Activated CD8-positive, alpha-beta T cell treated with anti-CD3 and anti-CD28 coated beads, Interleukin-2, amount 10 ng/mL, durations not matched to agents 7 days and 5 days (primary cell): ENCODE data around the gene CHST11. TPM values are rescaled to one million over a fixed set of nuclear protein-coding genes. Genes with fewer than 3 reads are reported as not detected.
A peak's percentile ranks its signal among the peaks of the same experiment; 100 is the strongest.

Experiments
- ATAC-seq: fragments of 150-1000 bp; cut with Tn5 transposase; one replicate; pipeline ENCODE4 v1.10.0; 2021; ENCODE audit warnings: moderate library complexity
- CTCF ChIA-PET: fragments of 350-600 bp; sonication (Branson Sonifier 250); formaldehyde crosslinking; loops from one replicate; lab custom pipeline; 2021; ENCODE audit warnings: antibody characterized with exemption; lab: Charles Lee
- POLR2A ChIA-PET: fragments of 350-600 bp; sonication (Branson Sonifier 250); formaldehyde crosslinking; loops from one replicate; lab custom pipeline; 2021; ENCODE audit warnings: antibody characterized with exemption; lab: Charles Lee
- DNase-seq: peaks from one replicate; pipeline ENCODE4 v3.0.0-alpha.2; 2020
- H3K27ac Mint-ChIP-seq: one replicate; pipeline ENCODE4 v1.8.0; 2021; ENCODE audit warnings: mild to moderate bottlenecking, mixed read lengths
- H3K27me3 Mint-ChIP-seq: one replicate; pipeline ENCODE4 v1.8.0; 2021; ENCODE audit warnings: low read depth, mixed read lengths
- H3K36me3 Mint-ChIP-seq: one replicate; pipeline ENCODE4 v1.8.0; 2021; ENCODE audit warnings: low read depth, mixed read lengths
- H3K4me1 Mint-ChIP-seq: one replicate; pipeline ENCODE4 v1.8.0; 2021; ENCODE audit warnings: low read depth, mixed read lengths
- H3K4me3 Mint-ChIP-seq: one replicate; pipeline ENCODE4 v1.8.0; 2021; ENCODE audit warnings: mild to moderate bottlenecking, mixed read lengths
- H3K9me3 Mint-ChIP-seq: one replicate; pipeline ENCODE4 v1.8.0; 2022; ENCODE audit warnings: mixed read lengths; ENCODE audit not compliant: insufficient read depth
- total RNA-seq, 2 experiments: library from RNA; stranded (reverse); gene quantifications; one replicate each; pipeline ENCODE4 v1.2.3, GENCODE V29; 2021

The CHST11 gene
- total RNA-seq, 2 experiments from 2014 or later = 82.1 to 85.2 TPM

- no peak for DNase-seq
- Mint-ChIP-seq H3K4me3 (no peak overlapping the region), H3K4me1 (peaks cover 95% of the 10 kb centered on the region), H3K27ac (peak overlapping the region; percentile 72), H3K27me3 (no peaks in the 10 kb centered on the region), H3K9me3 (no peaks in the 10 kb centered on the region), H3K36me3 (peaks cover 79% of the 10 kb centered on the region)
- no peak for ATAC-seq
- ChIA-PET POLR2A (interaction anchor here (1.5 kb wide), 1 partner anchor 27 kb away, joined by 4 read pairs; the partner anchor contains the start of gene CHST11), CTCF (interaction anchor here (1.5 to 2.3 kb wide), 2 partner anchors 26 to 102 kb away, joined by 4 to 6 read pairs; no protein-coding TSS in a partner anchor)
Observed at GRCh38 chr12:104484079-104484478, 27.3 kb downstream of the CHST11 start.

GRCh38 chr12:104485651-104486362 lies 29.1 kb downstream of the CHST11 start:
- POLR2A ChIA-PET = interaction anchor here (1.0 to 1.6 kb wide), 5 partner anchors 8 to 83 kb away, joined by 3 to 7 read pairs (median 5); no protein-coding TSS in a partner anchor
- Mint-ChIP-seq H3K4me3 (peak overlapping the region; percentile 55), H3K9me3 (no peaks in the 10 kb centered on the region), H3K36me3 (peaks cover 78% of the 10 kb centered on the region), H3K4me1 (peaks cover 92% of the 10 kb centered on the region), H3K27ac (peak overlapping the region; percentile 85), H3K27me3 (no peaks in the 10 kb centered on the region)
- CTCF ChIA-PET = interaction anchor here (0.7 to 3.2 kb wide), 4 partner anchors 9 to 104 kb away, joined by 3 to 16 read pairs (median 4); no protein-coding TSS in a partner anchor
- ATAC-seq (peak; percentile 91), DNase-seq (peak; percentile 79)

GRCh38 chr12:104486363-104486750 lies 29.6 kb downstream of the CHST11 start:
- Mint-ChIP-seq H3K36me3 (peaks cover 75% of the 10 kb centered on the region), H3K27ac (peak overlapping the region; percentile 85), H3K4me3 (peak overlapping the region; percentile 55), H3K9me3 (no peaks in the 10 kb centered on the region), H3K27me3 (no peaks in the 10 kb centered on the region), H3K4me1 (peaks cover 91% of the 10 kb centered on the region)
- POLR2A ChIA-PET = interaction anchor here (1.4 kb wide), 3 partner anchors 8 to 28 kb away, joined by 3 to 7 read pairs (median 7); no protein-coding TSS in a partner anchor
- CTCF ChIA-PET = interaction anchor here (1.0 to 3.2 kb wide), 3 partner anchors 29 to 105 kb away, joined by 3 to 16 read pairs (median 6); partner anchors contain the start of gene CHST11
- DNase-seq = no peak
- ATAC-seq = no peak

GRCh38 chr12:104486943-104487819 lies 30.4 kb downstream of the CHST11 start:
- H3K9me3 Mint-ChIP-seq = no peaks in the 10 kb centered on the region
- ChIA-PET CTCF (interaction anchor here (1.0 to 3.2 kb wide), 4 partner anchors 14 to 105 kb away, joined by 3 to 16 read pairs (median 5); partner anchors contain the start of gene CHST11), POLR2A (interaction anchor here (0.6 to 1.8 kb wide), 3 partner anchors 9 to 19 kb away, joined by 3 to 5 read pairs (median 4); no protein-coding TSS in a partner anchor)
- H3K4me3 Mint-ChIP-seq = no peak overlapping the region
- peak overlapping the region; percentile 54 for H3K27ac Mint-ChIP-seq
- no peak for DNase-seq
- peaks cover 73% of the 10 kb centered on the region for H3K36me3 Mint-ChIP-seq
- no peak for ATAC-seq
- H3K4me1 Mint-ChIP-seq = peaks cover 91% of the 10 kb centered on the region
- no peaks in the 10 kb centered on the region for H3K27me3 Mint-ChIP-seq

- Mint-ChIP-seq H3K4me1 (peaks cover 91% of the 10 kb centered on the region), H3K9me3 (no peaks in the 10 kb centered on the region), H3K36me3 (peaks cover 71% of the 10 kb centered on the region), H3K4me3 (no peak overlapping the region), H3K27ac (peak overlapping the region; percentile 65), H3K27me3 (no peaks in the 10 kb centered on the region)
- ChIA-PET POLR2A (interaction anchor here (1.8 kb wide), 1 partner anchor 10 kb away, joined by 5 read pairs; no protein-coding TSS in a partner anchor), CTCF (no interaction called here)
- DNase-seq = no peak
- no peak for ATAC-seq
Observed at GRCh38 chr12:104488374-104488773, 31.6 kb downstream of the CHST11 start.

- Mint-ChIP-seq H3K36me3 (peaks cover 71% of the 10 kb centered on the region), H3K27me3 (no peaks in the 10 kb centered on the region), H3K4me1 (peaks cover 90% of the 10 kb centered on the region), H3K27ac (peak overlapping the region; percentile 25), H3K4me3 (no peak overlapping the region), H3K9me3 (no peaks in the 10 kb centered on the region)
- ChIA-PET CTCF (interaction anchor here (1.3 kb wide), 1 partner anchor 30 kb away, joined by 5 read pairs; no protein-coding TSS in a partner anchor), POLR2A (interaction anchor here (1.9 kb wide), 1 partner anchor 12 kb away, joined by 5 read pairs; no protein-coding TSS in a partner anchor)
- ATAC-seq = no peak
- no peak for DNase-seq
Observed at GRCh38 chr12:104490186-104490585, 33.4 kb downstream of the CHST11 start.

GRCh38 chr12:104490850-104491249 lies 34.1 kb downstream of the CHST11 start:
- ChIA-PET CTCF (interaction anchor here (1.3 kb wide), 1 partner anchor 31 kb away, joined by 5 read pairs; no protein-coding TSS in a partner anchor), POLR2A (interaction anchor here (1.9 kb wide), 1 partner anchor 12 kb away, joined by 5 read pairs; no protein-coding TSS in a partner anchor)
- no peak for ATAC-seq
- Mint-ChIP-seq H3K4me1 (peaks cover 87% of the 10 kb centered on the region), H3K27ac (peak overlapping the region; percentile 25), H3K4me3 (no peak overlapping the region), H3K9me3 (no peaks in the 10 kb centered on the region), H3K36me3 (peaks cover 73% of the 10 kb centered on the region), H3K27me3 (no peaks in the 10 kb centered on the region)
- DNase-seq = no peak

- no peak for DNase-seq
- Mint-ChIP-seq H3K27me3 (no peaks in the 10 kb centered on the region), H3K4me1 (peaks cover 87% of the 10 kb centered on the region), H3K4me3 (no peak overlapping the region), H3K27ac (peak overlapping the region; percentile 80), H3K9me3 (no peaks in the 10 kb centered on the region), H3K36me3 (peaks cover 66% of the 10 kb centered on the region)
- POLR2A ChIA-PET = interaction anchor here (0.6 to 1.6 kb wide), 6 partner anchors 8 to 381 kb away, joined by 3 to 10 read pairs (median 4); partner anchors contain the start of gene CHST11
- no peak for ATAC-seq
- CTCF ChIA-PET = interaction anchor here (0.9 to 3.8 kb wide), 5 partner anchors 10 to 76 kb away, joined by 3 to 29 read pairs (median 3); partner anchors contain the start of gene CHST11
Observed at GRCh38 chr12:104493496-104493895, 36.7 kb downstream of the CHST11 start.

GRCh38 chr12:104494137-104494792 lies 37.5 kb downstream of the CHST11 start:
- H3K9me3 Mint-ChIP-seq = no peaks in the 10 kb centered on the region
- peak; percentile 42 for DNase-seq
- ChIA-PET CTCF (interaction anchor here (0.6 to 3.8 kb wide), 12 partner anchors 9 to 279 kb away, joined by 3 to 29 read pairs (median 4); partner anchors contain the start of genes CHST11 and TXNRD1), POLR2A (interaction anchor here (0.7 to 1.6 kb wide), 8 partner anchors 9 to 82 kb away, joined by 3 to 10 read pairs (median 4); partner anchors contain the start of gene CHST11)
- H3K4me1 Mint-ChIP-seq = peaks cover 90% of the 10 kb centered on the region
- peak overlapping the region; percentile 80 for H3K27ac Mint-ChIP-seq
- H3K36me3 Mint-ChIP-seq = peaks cover 67% of the 10 kb centered on the region
- no peaks in the 10 kb centered on the region for H3K27me3 Mint-ChIP-seq
- ATAC-seq = peak; percentile 30
- H3K4me3 Mint-ChIP-seq = peak overlapping the region; percentile 63

- ChIA-PET CTCF (interaction anchor here (0.6 to 3.8 kb wide), 10 partner anchors 10 to 279 kb away, joined by 3 to 29 read pairs (median 4); partner anchors contain the start of genes CHST11 and TXNRD1), POLR2A (interaction anchor here (0.7 to 1.4 kb wide), 5 partner anchors 16 to 81 kb away, joined by 3 to 10 read pairs (median 6); no protein-coding TSS in a partner anchor)
- peaks cover 91% of the 10 kb centered on the region for H3K4me1 Mint-ChIP-seq
- H3K9me3 Mint-ChIP-seq = no peaks in the 10 kb centered on the region
- no peak for DNase-seq
- no peaks in the 10 kb centered on the region for H3K27me3 Mint-ChIP-seq
- peak; percentile 62 for ATAC-seq
- peak overlapping the region; percentile 63 for H3K4me3 Mint-ChIP-seq
- peak overlapping the region; percentile 58 for H3K27ac Mint-ChIP-seq
- peaks cover 65% of the 10 kb centered on the region for H3K36me3 Mint-ChIP-seq
Observed at GRCh38 chr12:104494793-104495158, 38.0 kb downstream of the CHST11 start.
